PFSK-1 (cell line): ENCODE data around the gene INPP5D.

Experiments
- FOXP2 ChIP-seq: optimal IDR thresholded peaks from 2 replicates; pipeline ENCODE3; 2011; ENCODE audit warnings: borderline replicate concordance, control low read depth, inconsistent platforms; ENCODE audit not compliant: insufficient read depth; ENCODE audit errors: extremely low read length, extremely low read depth
- POLR2AphosphoS5 ChIP-seq: IDR thresholded peaks from 2 replicates; pipeline ENCODE4 v1.6.1; 2012; ENCODE audit warnings: low read depth, mild to moderate bottlenecking, control low read depth, low read length, moderate library complexity
- SIN3A ChIP-seq: IDR thresholded peaks from 2 replicates; pipeline ENCODE4 v1.6.1; 2012; ENCODE audit warnings: mild to moderate bottlenecking, low read length, moderate library complexity, borderline replicate concordance; ENCODE audit not compliant: insufficient read depth
- TAF1 ChIP-seq: IDR thresholded peaks from 2 replicates; pipeline ENCODE4 v1.6.1; 2012; ENCODE audit warnings: low read length, control low read depth, borderline replicate concordance; ENCODE audit not compliant: insufficient read depth
- TF ChIP-seq, protein P1 (sequence below), 2 experiments: IDR thresholded peaks; 2 replicates each; pipeline versions ENCODE4 v1.6.1 to v1.8.0; 2011 to 2012; ENCODE audit warnings: low read depth in 2 of 2, low read length in 2 of 2, control low read depth in 1 of 2, inconsistent platforms in 1 of 2, mild to moderate bottlenecking in 1 of 2, moderate library complexity in 1 of 2; ENCODE audit not compliant: insufficient read depth in 1 of 2

Gene INPP5D

GRCh38 chr2:233112776-233113452 lies 52.8 kb downstream of the INPP5D start:
- TF ChIP-seq FOXP2 (no peak), TAF1 (no peak), SIN3A (no peak), POLR2AphosphoS5 (no peak)
- TF ChIP-seq, protein P1, sequence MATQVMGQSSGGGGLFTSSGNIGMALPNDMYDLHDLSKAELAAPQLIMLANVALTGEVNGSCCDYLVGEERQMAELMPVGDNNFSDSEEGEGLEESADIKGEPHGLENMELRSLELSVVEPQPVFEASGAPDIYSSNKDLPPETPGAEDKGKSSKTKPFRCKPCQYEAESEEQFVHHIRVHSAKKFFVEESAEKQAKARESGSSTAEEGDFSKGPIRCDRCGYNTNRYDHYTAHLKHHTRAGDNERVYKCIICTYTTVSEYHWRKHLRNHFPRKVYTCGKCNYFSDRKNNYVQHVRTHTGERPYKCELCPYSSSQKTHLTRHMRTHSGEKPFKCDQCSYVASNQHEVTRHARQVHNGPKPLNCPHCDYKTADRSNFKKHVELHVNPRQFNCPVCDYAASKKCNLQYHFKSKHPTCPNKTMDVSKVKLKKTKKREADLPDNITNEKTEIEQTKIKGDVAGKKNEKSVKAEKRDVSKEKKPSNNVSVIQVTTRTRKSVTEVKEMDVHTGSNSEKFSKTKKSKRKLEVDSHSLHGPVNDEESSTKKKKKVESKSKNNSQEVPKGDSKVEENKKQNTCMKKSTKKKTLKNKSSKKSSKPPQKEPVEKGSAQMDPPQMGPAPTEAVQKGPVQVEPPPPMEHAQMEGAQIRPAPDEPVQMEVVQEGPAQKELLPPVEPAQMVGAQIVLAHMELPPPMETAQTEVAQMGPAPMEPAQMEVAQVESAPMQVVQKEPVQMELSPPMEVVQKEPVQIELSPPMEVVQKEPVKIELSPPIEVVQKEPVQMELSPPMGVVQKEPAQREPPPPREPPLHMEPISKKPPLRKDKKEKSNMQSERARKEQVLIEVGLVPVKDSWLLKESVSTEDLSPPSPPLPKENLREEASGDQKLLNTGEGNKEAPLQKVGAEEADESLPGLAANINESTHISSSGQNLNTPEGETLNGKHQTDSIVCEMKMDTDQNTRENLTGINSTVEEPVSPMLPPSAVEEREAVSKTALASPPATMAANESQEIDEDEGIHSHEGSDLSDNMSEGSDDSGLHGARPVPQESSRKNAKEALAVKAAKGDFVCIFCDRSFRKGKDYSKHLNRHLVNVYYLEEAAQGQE (IDR thresholded peaks at IDR 0.05; ENCODE audit: insufficient read depth in 1 of 2, low read depth in 2 of 2, low read length in 2 of 2), result no peak

- TF ChIP-seq FOXP2 (no peak), POLR2AphosphoS5 (no peak), TAF1 (no peak), SIN3A (no peak)
- TF ChIP-seq, protein P1 (IDR thresholded peaks at IDR 0.05; ENCODE audit: insufficient read depth in 1 of 2, low read depth in 2 of 2, low read length in 2 of 2), result no peak
Measured at GRCh38 chr2:233114421-233114861, 54.3 kb downstream of the INPP5D start.

- TF ChIP-seq POLR2AphosphoS5 (no peak), FOXP2 (no peak), TAF1 (no peak), SIN3A (no peak)
- TF ChIP-seq, protein P1 (IDR thresholded peaks at IDR 0.05; ENCODE audit: insufficient read depth in 1 of 2, low read depth in 2 of 2, low read length in 2 of 2), result no peak
Measured at GRCh38 chr2:233115121-233115520, 55.0 kb downstream of the INPP5D start.

DNA sequence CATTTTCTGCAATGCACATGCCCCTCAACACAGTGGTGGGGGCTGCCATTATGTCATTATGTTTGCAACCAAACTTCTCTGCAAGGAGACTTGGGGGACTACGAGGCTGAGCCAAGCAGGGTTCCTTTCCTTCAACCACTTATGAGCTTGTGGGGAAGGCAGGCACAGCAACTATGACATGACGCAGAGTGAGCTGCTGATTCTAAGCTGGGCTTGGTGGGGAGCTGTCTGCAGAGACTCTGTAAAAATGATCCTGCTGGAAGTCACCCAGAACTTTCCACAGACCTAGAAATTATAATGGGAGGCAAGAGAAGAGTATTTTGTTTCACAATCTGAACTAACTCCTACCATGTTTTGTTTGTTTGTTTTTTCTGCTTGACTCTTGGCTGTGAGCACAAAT lies 55.6 kb downstream of the INPP5D start:
- TF ChIP-seq, protein P1 (IDR thresholded peaks at IDR 0.05; ENCODE audit: insufficient read depth in 1 of 2, low read depth in 2 of 2, low read length in 2 of 2), result no peak

DNA sequence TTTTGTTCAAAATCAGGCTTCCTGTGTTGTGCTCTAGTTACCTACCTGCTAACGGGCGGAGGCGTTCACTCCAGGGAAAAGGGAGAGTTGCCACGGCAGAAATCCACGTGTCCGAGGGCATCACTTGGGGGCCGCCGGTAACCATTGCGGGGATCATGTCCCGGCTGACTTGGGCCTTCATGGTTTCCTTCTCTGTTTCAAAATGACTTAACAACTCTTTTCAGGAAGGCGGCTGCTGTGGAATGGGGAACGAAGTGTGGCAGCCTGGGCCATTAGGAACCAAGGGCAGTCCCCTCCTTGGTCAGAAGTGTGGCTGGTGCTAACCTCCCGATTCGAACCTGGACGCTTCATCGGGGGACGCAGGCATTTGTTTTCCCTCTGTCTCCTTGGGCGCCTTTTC lies 56.8 kb downstream of the INPP5D start:
- no peak for TF ChIP-seq POLR2AphosphoS5
- TF ChIP-seq TAF1, result no peak
- no peak for TF ChIP-seq SIN3A
- TF ChIP-seq, protein P1 (IDR thresholded peaks at IDR 0.05; ENCODE audit: insufficient read depth in 1 of 2, low read depth in 2 of 2, low read length in 2 of 2), result no peak
- no peak for TF ChIP-seq FOXP2
